ENCODE measurements around the gene GATA1. TPM values are rescaled to one million over a fixed set of nuclear protein-coding genes. Genes with fewer than 3 reads are reported as not detected.

GATA1 gene
- total RNA-seq, 1 donor from 2014 or later = 0.13 TPM

GRCh38 chrX:48782216-48782615 lies 4.2 kb upstream of the GATA1 start:
- DNase-seq = no peak
- ATAC-seq (ENCODE audit: poor library complexity) = no peak
- intact Hi-C loops (cut with DNase I) = no loop called here

- DNase-seq (no peak), ATAC-seq (ENCODE audit: poor library complexity) (no peak)
- intact Hi-C loops (cut with DNase I) = no loop called here
Observed at GRCh38 chrX:48782795-48783194, 3.6 kb upstream of the GATA1 start.

- DNase-seq = no peak
- intact Hi-C loops (cut with DNase I) = no loop called here
- no peak for ATAC-seq (ENCODE audit: poor library complexity)
Observed at GRCh38 chrX:48784726-48785125, 1.7 kb upstream of the GATA1 start.

- intact Hi-C loops (cut with DNase I) = no loop called here
- no peak for DNase-seq
- no peak for ATAC-seq (ENCODE audit: poor library complexity)
Observed at GRCh38 chrX:48785186-48785539, 1.2 kb upstream of the GATA1 start.

GRCh38 chrX:48785540-48786214 lies 713 bp upstream of the GATA1 start:
- DNase-seq = no peak
- intact Hi-C loops (cut with DNase I) = no loop called here
- no peak for ATAC-seq (ENCODE audit: poor library complexity)

GRCh38 chrX:48786825-48787504 lies 575 bp downstream of the GATA1 start:
- intact Hi-C loops (cut with DNase I) = no loop called here
- DNase-seq (no peak), ATAC-seq (ENCODE audit: poor library complexity) (no peak)

GRCh38 chrX:48787505-48788443 lies 1.4 kb downstream of the GATA1 start:
- DNase-seq = no peak
- intact Hi-C loops (cut with DNase I) = no loop called here
- ATAC-seq (ENCODE audit: poor library complexity) = no peak

GRCh38 chrX:48789366-48790220 lies 3.2 kb downstream of the GATA1 start:
- ATAC-seq (ENCODE audit: poor library complexity) (no peak), DNase-seq (no peak)
- intact Hi-C loops (cut with DNase I) = no loop called here

GRCh38 chrX:48790477-48790876 lies 4.1 kb downstream of the GATA1 start:
- DNase-seq (no peak), ATAC-seq (ENCODE audit: poor library complexity) (no peak)
- intact Hi-C loops (cut with DNase I) = no loop called here

- intact Hi-C loops (cut with DNase I) = no loop called here
- ATAC-seq (ENCODE audit: poor library complexity) (no peak), DNase-seq (no peak)
Observed at GRCh38 chrX:48791063-48791820, 4.9 kb downstream of the GATA1 start.

GRCh38 chrX:48792219-48792618 lies 5.8 kb downstream of the GATA1 start:
- no peak for ATAC-seq (ENCODE audit: poor library complexity)
- intact Hi-C loops (cut with DNase I) = no loop called here
- no peak for DNase-seq

- no peak for ATAC-seq (ENCODE audit: poor library complexity)
- no peak for DNase-seq
- intact Hi-C loops (cut with DNase I) = no loop called here
Observed at GRCh38 chrX:48793935-48794334, 7.5 kb downstream of the GATA1 start.

GRCh38 chrX:48794340-48794910 lies 8.0 kb downstream of the GATA1 start:
- ATAC-seq (ENCODE audit: poor library complexity) (no peak), DNase-seq (no peak)
- intact Hi-C loops (cut with DNase I) = no loop called here

- intact Hi-C loops (cut with DNase I) = no loop called here
- DNase-seq (no peak), ATAC-seq (ENCODE audit: poor library complexity) (no peak)
Observed at GRCh38 chrX:48794911-48795515, 8.6 kb downstream of the GATA1 start.

GRCh38 chrX:48798318-48798717 lies 11.9 kb downstream of the GATA1 start:
- DNase-seq (no peak), ATAC-seq (ENCODE audit: poor library complexity) (no peak)
- intact Hi-C loops (cut with DNase I) = no loop called here

GRCh38 chrX:48800574-48801279 lies 14.3 kb downstream of the GATA1 start:
- intact Hi-C loops (cut with DNase I) = loop anchor here (10.0 kb wide), 1 partner anchor 94 kb away; the partner anchor contains the start of genes PQBP1 and TIMM17B
- DNase-seq (no peak), ATAC-seq (ENCODE audit: poor library complexity) (no peak)

Data from Right ventricle myocardium superior (tissue), 1 donor.